Measurements from ENCODE around the gene TERT.

The TERT gene

DNA sequence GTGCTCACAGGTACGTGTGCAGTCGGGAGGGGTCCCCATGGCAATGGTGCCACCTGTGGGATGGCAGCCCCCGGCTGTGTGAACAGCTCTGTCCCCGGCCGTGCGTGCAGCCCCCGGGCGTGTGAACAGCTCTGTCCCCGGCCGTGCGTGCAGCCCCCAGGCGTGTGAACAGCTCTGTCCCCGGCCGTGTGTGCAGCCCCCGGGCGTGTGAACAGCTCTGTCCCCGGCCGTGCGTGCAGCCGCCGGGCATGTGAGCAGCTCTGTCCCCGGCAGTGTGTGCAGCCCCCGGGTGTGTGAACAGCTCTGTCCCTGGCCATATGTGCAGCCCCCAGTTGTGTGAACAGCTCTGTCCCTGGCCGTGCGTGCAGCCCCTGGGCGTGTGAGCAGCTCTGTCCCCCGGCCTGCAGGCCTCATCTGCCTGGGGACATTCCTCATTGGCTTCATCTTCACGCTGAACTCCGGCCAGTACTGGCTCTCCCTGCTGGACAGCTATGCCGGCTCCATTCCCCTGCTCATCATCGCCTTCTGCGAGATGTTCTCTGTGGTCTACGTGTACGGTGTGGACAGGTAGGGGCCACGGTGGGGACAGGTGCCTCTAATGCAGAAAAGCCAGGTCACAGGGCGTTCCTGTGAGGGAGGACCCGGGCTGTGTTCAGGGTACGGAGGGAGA is 75.6 kb downstream of the TERT start:
- DNase-seq (ENCODE audit: low read depth) = no peak

DNA sequence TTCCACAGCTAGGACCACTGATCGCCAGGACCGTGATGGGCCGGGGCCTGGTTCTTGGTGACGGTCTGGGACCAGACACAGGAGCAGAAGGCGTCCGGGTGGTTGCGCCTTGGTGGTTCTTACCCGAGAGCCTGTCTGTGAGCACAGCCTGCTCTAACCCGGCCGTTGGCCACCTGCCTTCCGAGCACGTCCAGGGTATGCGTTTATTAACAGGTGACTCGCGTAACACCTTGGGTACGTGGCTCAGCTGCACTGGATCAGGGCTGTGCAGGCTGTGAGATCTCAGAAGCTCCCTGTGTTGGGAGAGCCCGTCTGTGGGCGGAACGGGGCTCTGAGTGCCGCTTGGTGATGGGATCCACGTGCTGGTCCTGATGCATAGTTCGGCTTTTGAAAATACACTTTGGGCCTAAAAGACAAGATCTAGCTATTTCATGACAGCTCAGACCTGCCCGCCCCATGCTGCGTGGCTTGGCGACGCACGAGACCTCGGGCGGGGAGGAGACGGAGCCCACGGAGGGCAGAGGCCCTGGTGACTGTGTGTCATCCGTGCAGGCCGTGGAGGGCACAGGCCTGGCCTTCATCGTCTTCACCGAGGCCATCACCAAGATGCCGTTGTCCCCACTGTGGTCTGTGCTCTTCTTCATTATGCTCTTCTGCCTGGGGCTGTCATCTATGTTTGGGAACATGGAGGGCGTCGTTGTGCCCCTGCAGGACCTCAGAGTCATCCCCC is 76.4 kb downstream of the TERT start:
- DNase-seq (ENCODE audit: low read depth) = no peak

DNA sequence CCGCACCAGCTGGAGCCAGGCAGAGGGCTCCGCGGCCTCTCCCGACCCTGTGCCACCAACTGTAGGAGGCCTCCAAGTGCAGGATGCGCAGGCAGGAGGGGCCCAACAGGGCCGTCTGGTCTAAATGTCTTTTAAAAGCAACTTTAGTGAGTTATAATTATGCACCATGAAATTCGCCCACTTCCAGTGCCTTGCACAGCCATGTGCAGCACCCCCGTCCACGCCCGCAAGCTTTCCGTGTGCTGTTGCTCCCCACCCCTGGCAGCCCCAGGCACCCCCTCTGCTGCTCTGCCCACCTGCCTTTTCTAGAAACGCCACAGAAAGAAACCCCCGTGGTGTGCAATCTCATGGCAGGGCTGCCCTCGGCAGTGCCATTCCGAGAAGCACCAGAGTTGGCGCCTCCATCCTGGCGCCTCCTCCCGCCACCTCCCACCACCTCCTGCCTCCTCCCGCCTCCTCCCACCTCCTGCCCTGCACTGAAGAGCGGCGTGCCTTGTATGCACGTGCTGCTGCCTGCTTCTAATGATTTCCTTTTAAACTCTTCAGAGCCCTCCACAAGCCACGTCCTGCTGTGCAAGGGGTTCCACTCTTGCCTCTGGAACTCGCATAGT is 77.2 kb downstream of the TERT start:
- DNase-seq (ENCODE audit: low read depth) = no peak

DNA sequence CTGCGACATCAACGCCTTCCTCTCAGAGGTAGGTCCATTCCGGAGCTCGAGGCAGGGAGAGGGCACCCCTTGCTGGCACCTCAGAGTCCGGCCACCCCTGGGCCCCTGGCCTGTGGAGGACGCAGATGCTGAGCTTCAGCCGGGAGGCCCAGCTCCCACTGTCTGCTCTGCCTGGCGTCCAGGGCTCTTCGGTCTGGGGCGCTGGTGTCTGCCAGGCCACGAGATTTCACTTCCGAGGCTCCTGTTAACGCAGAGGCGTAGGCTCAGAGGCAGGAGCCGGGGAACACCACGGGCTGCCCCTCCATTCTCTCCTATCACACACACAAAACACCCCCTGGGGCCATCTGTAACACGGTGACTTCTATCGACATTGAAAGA is 78.0 kb downstream of the TERT start:
- DNase-seq (ENCODE audit: low read depth) = no peak

DNA sequence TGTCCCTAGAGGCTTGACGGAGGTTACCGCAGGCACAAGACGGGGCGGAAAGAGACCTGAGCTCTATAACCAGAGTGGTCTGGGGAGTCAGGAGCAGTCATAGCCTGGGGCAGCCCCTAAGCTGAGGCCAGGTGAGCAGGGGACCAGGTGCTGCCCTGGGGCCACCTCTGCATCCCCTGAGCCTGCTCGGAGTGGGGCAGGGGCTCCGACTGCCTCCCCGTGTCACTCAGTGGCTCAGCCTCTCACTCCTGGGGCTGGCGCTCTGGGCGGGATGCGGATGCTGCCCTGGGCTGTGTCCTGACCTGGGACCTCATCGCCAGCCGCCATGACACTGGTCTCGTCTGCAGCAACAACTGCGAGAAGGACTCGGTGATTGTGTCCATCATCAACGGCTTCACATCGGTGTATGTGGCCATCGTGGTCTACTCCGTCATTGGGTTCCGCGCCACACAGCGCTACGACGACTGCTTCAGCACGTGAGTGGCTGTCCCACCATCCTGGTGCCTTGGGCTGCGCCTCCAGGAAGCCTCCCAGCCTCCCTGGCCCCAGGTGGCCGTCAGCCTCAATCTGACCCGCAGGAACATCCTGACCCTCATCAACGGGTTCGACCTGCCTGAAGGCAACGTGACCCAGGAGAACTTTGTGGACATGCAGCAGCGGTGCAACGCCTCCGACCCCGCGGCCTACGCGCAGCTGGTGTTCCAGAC is 78.5 kb downstream of the TERT start:
- no peak for DNase-seq (ENCODE audit: low read depth)

DNA sequence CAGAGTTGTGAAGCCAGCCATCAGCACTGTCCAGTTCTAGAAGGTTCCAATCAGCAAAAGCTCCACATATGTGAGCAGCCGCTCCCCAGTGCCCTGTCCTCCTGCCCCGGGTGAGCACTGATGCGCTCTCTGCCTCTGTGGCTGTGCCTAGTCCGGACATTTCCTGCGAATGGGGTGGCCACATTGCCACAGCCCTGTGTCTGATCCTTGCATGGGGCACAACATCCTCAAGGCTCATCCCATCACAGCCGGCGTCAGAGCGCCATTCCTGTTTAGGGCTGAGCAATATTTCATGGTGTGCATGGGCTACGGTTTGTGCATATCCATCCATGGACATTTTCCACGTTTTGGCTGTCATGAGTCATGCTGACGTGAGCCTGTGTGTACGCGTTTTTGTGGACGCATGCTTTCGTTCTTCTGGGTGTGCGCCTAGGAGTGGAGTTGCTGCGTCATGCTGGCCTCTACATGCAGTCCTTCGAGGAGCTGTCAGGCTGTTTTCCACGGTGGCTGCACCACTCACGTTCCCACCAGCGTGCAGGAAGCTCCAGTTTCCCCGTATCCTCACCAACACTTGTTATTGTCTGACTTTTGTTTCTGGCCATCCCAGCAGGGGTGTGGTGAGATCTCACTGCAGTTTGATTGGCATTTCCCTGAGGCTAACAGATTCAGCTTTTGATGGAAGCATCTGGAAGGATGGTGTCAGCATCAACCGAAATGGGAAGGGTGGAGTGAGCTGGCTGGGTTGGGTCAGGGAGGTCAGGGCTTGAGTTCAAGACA is 79.4 kb downstream of the TERT start:
- no peak for DNase-seq (ENCODE audit: low read depth)

DNA sequence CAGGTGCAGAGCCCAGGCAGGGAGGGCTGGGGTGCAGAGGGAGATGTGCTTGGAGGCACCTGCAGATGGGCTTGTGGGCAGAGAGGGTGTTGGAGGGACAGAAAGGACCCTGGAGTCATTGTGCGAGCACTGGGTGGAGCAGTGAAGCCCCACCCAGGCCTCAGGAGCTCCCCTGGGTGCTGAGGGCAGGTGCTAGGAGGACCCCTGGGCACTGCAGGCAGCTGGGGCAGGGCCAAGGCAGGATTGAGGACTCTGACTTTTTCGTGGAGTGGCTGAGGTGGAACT is 80.0 kb downstream of the TERT start:
- DNase-seq (ENCODE audit: low read depth) = no peak

DNA sequence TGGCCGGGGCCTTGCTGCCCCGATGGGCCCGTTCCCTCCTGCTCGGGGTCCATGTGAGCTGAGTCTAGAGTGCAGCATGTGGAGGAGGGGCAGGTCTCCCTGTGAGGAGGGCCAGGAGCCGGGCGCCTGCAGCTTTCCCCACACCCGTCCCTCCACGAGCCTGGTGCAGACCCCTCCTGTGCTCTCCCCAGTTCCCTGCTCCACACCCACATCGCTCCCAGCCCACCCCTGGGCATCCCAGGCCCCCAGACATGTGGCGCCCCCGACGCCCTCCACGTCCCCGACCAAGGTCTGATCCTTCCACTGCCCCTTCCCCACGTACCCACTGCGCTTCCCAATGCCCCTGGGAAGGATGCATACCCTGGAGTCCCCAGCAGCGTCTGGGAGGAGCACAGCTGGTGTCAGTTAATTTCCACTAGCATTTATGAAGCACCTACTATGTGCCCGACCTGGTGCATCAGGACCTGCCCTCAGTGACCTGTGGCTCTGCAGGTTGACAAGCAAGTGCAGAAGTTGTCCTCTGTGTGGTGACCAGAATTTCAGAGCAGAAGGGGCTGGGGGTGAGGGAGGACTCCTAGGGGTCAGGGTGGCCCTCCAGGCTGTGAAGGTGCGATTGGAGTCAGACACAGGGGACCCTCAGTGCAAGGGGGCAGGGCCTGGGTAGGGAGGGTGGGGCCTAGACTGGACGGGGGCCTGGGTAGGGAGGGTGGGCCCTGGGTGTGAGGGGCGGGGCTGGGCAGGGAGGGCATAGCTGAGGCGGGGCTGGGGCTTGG is 80.5 kb downstream of the TERT start:
- DNase-seq (ENCODE audit: low read depth) = no peak

DNA sequence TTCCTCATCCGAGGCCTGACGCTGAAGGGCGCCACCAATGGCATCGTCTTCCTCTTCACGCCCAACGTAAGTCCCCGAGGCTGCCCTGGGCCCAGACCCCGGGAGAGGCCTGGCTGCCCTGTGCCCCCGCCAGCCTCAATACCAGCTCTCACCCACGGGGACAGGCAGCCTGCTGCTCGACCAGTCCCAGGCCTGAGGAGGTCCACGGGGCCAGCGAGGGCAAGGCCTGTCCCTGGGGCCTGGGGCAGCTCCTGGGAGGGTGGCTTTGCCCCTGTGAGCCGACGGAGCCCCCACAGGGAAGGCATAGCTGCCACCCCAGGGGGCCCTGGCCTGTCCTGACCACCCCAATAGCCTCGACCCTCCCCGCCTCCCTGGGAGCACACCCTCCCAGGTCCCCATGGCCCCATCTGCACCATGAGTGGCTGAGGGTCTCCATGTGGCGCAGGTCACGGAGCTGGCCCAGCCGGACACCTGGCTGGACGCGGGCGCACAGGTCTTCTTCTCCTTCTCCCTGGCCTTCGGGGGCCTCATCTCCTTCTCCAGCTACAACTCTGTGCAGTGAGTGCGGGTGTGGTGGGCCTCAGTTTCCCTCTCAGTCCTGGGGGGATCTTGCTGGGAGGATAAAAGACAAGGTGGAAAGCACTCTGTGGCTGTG is 81.2 kb downstream of the TERT start:
- DNase-seq (ENCODE audit: low read depth) = no peak

DNA sequence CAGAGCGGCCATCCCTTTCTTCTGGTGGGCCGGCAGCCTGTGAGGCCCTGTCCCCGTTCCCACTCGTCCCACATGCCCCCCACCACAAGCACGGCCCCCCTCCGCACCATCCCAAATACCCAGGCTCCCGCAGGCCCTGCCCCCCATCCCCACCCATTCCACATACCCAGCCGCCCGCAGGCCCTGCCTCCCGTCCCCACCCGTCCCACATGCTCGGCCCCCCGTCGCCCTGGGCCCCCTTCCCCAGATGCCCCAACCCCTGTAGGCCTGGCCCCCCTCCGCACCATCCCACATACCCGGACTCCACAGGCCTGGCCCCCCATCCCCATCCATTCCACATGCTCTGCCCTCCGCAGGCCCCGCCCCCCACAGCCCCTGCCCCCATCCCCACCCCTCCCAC is 82.0 kb downstream of the TERT start:
- DNase-seq (ENCODE audit: low read depth) = no peak

DNA sequence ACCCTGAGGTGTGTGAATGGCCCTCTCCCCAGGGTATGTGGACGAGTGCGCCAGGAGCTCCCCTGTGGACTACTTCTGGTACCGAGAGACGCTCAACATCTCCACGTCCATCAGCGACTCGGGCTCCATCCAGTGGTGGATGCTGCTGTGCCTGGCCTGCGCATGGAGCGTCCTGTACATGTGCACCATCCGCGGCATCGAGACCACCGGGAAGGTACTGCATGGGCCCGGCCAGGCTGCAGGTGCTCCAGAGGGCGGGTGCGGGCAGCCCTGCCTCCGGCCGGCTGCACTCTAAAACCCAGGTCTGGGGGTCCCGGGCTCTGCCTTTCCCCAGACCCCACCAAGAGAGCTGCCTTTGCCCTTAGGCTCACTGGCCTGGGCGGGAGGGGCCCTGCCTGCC is 82.6 kb downstream of the TERT start:
- no peak for DNase-seq (ENCODE audit: low read depth)

DNA sequence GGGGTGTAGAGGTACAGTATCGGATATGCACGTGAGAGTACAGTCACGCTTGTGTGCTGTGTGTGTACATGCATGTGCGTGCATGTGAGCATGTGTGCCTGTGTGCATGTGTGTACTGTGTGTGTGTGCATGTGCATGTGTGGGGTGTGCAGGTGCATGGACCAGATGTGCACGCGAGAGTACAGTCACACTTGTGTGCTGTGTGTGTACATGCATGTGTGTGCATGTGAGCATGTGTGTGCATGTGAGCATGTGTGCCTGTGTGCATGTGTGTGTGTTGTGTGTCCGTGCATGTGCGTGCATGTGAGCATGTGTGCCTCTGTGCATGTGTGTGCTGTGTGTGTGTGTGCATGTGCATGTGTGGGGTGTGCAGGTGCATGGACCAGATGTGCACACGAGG is 83.2 kb downstream of the TERT start:
- DNase-seq (ENCODE audit: low read depth) = no peak

DNA sequence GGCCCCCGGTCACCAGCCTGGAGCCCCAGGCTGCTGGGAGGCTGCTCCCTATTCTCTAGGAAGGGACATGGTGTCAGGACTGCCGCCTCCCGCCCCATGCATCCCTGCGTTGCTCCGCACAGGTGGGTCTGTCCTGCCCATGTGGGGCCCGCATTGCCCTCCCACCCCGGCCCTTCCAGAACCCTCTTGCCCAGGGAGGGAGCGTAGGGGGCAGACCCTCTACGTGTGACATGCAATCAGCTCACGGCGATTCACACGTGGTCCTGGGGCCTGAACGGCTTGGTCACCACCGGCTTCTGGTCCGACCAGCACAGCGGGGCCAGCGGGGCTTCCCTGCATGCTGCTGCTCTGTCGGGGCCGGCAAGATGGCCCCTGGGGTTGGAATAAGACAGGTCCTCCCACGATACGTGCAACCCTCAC is 84.0 kb downstream of the TERT start:
- DNase-seq (ENCODE audit: low read depth) = no peak

DNA sequence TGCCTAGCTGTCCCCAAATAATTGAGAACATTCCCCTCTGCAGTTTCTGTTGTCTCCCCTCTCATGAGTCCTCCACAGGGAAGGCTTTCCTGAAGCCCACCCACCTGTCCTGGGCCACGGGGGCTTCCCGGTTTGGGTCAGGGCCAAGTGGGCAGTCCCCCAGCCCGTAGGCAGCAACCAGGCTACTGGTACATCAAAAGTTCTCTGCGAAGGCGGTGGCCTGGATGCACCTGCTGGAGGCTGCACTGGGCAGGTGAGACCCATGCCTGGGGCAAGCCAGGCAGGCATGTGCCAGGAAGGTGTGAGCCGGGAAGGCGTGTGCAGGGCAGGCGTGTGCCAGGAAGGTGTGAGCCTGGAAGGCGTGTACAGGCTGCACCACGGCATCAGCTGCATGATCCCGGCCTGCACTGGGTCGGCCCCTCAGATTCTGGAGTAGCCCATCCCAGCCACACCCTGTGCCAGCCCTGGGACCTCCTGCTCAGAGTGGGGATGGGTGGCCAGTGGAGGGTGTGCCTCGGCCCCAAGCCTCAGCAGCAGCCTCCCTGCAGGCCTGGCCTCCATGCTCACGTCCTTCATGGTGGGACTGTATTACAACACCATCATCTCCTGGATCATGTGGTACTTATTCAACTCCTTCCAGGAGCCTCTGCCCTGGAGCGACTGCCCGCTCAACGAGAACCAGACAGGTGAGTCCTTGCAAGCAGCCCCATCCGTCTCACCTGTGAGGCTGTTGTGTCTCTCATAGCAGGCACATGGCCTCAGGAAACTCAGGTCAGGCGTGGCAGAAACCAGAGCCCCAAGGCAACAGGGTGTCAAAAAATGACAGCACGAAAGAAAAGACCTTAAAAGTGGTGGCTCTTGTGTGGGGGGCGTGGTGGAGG is 84.7 kb downstream of the TERT start:
- DNase-seq (ENCODE audit: low read depth) = no peak

DNA sequence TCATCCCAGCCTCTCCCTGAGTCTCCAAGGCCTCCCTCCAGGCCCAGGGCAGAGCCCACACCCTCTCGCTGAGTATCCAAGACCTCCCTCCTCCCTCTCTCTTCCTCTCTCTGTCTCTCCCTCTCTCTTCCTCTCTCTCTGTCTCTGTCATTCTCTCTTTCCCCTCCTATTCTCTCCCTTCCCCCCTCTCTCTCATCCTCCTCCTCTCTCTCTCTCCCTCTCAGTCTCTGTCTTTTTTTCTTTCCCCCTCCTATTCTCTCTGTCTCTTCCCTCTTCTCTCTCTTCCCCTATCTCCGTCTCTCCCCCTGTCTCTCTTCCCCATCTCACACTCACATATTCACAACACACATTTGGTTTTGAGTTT is 85.4 kb downstream of the TERT start:
- no peak for DNase-seq (ENCODE audit: low read depth)

DNA sequence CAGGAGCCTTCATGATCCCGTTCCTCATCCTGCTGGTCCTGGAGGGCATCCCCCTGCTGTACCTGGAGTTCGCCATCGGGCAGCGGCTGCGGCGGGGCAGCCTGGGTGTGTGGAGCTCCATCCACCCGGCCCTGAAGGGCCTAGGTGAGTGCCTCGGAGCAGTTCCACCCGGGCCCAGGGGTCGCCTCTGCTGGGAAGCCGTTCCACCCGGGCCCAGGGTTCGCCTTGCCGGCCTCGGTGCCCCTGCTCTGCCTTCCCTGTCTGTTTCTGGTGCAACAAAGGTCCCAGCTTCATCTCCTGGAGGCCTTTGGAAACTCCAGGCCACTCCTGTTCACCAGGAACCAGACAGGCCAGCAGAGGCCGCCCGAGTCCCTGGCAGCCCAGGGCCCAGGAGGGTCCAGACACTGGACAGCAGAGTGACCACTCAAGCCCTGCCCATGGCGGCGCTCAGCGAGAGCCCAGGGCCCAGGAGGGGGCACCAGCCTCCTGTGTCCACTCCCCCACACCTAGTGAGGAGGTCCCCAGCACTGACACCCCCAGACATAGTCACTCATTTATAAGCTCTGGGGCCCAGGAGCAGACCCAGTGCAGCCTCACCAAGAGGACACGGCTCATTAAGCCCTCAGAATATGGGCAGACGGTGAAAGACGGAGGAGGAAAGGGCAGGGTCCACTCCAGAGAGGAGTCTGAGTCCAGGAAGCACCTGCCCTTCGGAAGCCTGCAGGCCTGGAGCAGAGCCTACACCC is 86.0 kb downstream of the TERT start:
- DNase-seq (ENCODE audit: low read depth) = no peak

DNA sequence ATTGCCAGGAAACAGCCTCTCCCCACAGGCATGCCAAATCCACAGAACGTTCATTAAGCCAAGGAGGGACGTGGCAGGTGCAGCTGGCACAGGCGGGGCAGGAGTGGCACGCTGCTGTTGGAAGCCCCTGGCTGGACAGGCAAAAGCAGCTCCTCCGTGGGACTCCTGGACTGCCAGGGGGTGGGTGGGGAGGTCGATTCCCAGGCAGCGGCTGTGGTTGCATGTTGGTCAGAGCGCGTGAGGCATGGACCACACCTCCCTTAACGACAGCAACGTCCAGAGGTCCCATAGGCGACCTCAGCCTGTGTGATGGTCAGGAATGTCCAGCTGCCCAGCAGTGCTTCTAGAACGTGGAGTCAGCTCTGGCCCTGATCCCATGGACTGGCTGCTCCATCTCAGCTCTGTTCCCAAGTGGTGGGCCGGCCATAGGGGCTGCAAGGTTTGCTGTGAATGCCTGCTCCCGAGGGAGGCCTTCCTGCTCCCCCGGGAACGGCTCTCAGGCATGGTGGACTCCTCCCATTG is 86.6 kb downstream of the TERT start:
- no peak for DNase-seq (ENCODE audit: low read depth)

DNA sequence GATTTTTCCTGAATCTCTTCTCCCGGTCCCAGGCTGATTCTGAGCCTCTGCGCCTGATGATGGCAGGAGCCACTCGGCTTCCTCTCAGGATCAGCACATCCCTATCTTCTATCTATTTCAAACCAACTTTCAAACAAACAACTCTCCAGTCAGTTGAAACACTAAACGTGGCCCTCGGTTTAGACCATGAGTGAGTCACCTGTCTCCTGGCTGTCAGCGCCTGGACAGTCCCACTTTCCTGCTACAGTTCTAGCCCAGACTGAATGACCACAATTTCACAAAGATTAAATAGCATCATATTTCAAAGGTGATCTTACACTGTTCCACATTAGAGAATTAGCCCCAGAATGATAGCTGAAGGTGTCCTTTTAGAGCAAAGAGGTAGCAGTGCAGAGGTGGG is 87.3 kb downstream of the TERT start:
- DNase-seq (ENCODE audit: low read depth) = no peak

All from activated T-helper 1 cell treated with Interleukin-2 at 50 U/mL for 16 hours (primary cell).